Measurements from ENCODE around the gene KAT8.

KAT8 gene

DNA sequence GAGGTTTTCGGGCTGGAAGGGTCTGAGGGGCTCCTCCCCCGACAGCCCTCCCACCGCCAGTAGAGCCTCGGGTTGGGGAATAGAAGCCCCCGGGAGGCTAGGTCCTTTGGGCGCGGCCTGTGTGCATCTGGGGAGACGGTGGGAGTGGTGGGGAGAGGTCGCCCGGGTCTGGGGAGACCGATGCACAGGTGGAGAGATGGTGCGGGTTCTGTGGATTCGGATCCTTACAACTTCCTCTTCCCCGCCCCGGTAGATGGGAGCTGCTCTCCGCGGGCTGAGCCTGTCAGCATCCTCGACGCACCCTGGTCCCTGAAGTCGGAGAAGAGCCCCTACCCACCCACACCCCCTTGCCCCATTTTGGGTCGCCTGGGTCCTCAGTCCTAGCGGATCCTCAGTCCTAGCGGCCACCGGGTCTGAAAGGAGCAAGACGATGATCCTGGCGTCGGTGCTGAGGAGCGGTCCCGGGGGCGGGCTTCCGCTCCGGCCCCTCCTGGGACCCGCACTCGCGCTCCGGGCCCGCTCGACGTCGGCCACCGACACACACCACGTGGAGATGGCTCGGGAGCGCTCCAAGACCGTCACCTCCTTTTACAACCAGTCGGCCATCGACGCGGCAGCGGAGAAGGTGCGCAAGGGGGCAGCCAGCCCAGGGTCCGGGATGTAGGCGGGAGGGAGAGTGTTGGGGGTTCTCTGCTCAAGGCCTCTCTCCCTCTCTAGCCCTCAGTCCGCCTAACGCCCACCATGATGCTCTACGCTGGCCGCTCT, 8.5 kb upstream of the KAT8 start:
- DNase-seq = no peak

DNA sequence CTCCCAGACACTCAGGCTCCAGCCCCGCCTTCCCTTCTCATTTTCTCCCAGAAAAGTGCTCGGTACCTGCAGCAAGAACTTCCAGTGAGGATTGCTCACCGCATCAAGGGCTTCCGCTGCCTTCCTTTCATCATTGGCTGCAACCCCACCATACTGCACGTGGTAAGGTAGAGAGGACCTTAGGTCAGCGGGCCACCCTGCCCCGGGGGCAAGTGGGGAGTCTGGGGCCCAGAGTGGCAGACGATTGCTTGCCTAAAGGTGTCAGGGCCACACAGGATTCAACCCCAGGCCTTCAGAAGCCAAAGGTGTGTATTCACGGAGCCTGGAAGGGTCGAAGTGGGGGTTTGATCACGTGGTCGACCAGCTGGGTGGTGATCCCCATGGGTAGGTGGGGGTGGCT, 7.8 kb upstream of the KAT8 start:
- no peak for DNase-seq

DNA sequence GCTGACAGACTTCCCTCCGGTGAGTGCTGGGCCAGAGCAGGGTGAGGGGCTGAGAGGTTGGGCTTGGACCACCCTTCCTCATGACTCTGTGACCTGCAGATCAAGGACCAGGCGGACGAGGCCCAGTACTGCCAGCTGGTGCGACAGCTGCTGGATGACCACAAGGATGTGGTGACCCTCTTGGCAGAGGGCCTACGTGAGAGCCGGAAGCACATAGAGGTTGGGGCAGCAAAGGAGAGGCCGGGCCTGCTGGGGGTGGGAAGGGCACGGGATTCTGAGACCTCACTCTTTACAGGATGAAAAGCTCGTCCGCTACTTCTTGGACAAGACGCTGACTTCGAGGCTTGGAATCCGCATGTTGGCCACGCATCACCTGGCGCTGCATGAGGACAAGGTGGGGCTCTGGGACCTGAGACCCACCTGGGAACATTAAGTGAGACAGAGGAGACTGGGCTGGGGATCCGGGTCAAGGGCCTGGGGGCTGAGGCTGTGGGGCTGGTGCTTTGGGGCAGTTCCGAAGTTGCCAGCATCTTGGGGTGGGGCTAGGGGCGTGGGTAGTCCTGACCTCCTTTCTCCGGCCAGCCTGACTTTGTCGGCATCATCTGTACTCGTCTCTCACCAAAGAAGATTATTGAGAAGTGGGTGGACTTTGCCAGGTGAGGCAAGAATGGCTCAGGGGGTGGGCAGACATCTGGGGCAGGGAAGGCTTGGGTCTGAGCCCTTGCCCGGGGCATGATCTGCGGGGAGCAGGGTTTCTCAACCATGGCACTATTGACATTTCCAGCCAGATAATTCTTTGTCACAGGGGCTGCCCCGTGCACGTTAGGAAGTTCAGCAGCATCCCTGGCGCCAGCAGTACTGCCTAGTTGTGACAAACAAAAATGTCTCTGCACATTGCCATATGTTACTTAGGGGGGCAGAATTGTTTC, 7.1 kb upstream of the KAT8 start:
- no peak for DNase-seq

DNA sequence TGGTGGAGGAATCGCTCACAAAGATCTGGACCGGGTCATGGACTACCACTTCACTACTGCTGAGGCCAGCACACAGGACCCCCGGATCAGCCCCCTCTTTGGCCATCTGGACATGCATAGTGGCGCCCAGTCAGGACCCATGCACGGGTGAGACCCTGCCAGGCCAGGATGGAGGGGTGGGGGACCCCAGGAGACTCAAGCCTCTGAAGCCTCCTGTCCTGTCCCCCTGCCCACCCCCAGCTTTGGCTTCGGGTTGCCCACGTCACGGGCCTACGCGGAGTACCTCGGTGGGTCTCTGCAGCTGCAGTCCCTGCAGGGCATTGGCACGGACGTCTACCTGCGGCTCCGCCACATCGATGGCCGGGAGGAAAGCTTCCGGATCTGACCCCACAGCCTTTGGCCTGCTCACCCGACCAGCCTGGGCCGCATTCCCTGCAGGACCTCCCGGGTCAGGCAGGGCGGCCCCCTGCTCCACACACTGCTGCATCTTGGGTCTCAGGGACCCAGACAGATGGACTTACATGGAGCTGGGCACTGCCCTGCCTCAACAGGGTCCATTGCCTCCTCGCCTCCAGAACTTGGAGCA, 5.5 kb upstream of the KAT8 start:
- no peak for DNase-seq

DNA sequence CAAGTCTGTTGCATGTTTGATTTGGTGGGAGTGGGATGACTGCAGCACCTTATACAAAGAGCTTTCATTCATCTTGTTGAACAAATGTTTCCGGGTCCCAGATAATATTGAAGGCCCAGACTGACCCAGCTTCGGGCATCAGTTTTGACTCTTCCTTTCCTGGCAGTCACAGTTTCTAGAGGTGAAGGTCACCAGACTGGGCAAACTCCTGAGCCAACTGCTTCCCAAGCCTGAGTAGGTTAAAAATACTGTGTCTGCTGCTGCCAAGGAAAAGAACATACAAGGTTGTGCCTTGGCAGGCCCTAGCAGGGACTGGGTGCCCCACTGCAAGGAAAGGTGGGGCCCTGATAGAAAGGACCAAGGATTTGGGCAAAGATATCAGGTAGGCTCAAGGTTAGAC, 4.8 kb upstream of the KAT8 start:
- no peak for DNase-seq

DNA sequence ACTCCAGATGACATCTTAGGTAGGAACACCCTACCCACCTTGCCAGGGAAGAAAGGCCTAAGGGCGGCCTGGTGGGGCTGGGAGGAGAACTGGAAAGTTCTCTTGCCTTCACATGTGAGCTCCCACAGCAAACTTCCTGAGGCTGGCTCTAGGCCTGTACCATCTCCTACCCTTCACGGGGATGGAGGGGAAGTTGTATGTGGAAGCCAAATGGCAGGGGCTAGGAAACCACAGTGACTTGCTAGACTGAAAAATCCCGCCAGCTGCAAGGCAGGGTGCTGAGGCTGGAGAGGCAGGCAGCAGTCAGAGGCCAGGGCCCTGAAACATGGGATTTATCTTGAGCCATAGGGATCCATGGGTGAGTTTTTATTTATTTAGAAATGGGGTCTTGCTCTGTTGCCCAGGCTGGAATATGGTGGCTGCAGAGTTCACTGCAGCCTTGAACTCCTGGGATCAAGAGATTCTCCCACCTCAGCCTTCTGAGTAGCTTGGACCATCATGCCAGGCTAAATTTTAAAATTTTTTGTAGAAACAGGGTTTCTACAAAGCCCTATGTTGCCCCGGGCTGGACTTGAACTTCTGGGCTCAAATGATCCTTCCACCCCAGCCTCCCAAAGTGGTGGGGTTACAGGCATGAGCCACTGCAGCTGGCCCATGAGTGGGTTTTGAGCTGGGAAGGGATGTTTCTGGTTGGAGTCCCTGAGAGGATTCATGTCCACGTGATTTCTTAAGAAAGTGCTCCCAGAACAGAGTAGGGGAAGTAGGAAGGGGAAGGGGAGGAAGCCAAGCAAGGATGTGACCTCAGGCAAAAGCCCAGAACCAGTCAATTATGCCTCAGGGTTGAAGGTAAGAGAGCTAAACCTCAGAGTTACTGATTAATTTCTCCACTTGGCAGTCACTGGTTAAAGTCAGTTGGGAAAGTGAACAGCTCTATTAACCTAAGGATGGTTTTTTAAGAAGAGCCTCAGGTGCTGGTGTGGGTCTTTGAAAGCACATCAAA, 4.0 kb upstream of the KAT8 start:
- peak; percentile 90 for DNase-seq

DNA sequence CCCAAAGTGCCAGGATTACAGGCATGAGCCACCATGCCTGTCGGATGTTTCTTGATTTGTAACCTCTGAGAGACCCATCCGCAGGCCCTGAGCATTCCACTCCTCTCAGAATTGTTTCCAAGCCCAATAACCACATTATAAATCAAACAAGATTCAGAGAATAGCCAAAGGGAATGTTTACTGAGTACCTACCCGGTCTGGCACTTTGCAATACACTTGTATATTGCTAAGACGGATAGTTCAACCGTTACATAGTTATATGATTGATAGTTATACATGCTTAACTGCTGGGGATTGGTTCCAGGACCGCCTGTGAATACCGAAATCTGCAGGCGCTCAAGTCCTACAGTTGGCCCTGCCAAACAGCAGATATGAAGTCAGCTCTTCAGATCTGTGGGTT, 3.0 kb upstream of the KAT8 start:
- DNase-seq = no peak

DNA sequence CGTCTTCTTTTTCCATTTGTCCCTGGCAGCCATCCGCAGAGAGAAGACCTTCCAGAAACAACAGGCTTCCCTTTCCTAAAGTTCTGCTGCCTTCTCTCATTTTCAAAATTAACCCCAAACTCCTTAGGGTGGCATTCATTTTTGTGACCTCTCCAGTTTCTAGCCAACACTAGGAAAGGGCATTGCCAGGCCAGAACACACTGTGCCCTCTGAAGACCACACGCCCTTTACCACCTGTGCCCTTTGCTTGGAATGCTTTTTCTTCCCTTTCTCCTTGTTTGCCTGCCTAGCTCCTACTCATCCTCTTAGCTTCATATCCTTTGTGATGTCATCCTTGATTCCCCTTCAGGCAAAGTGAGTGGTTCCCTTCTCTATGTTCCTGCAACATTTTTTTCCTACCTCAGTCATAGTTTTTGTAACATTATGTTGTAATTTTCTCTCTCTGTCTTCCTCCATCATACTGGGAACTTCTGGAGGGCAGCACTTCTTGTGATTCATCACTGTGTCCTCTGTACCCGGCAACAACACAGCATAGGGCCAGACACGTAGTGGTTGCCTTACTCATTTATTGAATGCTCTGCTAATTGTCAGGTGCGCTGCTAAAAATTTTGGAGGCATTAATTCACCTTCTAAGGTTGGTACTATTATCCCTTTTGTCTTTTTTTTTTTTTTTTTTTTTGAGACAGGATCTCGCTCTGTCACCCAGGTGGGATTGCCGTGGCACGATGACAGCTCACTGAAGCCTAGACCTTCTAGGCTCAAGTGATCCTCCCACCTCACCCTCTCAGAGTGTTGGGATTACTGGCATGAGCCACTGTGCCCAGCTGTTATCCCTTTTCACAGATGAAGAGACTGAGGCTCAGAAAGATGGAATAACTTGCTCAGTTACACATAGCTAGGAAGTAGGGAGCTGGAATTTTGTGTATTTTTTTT, 1.0 kb downstream of the KAT8 start:
- peak; percentile 91 for DNase-seq

DNA sequence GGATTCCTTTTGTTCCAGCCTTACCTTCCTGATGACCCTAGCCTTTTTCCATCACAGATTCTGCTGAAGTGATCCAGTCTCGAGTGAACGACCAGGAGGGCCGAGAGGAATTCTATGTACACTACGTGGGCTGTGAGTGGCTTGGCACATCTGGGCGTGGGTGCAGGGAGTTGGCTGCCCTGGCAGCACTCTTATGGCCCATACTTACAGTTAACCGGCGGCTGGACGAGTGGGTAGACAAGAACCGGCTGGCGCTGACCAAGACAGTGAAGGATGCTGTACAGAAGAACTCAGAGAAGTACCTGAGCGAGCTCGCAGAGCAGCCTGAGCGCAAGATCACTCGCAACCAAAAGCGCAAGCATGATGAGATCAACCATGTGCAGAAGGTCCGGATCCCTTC, 2.7 kb downstream of the KAT8 start:
- DNase-seq = no peak

DNA sequence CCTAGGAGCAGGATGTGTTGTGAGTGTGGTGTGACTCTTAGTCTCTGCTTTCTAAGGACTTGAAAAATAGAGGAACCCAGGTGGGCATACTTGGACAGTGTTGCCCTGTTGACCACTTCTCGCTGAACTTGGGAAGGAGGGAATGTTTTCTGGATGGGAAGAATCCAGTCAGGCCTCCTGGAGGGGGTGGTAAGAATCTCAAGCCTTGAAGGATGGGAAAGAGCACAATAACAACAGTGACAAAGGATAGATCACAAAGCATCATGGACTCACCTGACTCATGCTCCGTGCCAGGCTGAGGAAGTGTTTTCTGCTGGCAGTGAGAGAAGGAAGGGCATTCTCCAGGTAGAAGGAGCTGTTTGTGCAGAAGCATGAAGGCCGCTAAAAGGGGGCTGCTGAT, 8.4 kb downstream of the KAT8 start:
- no peak for DNase-seq

DNA sequence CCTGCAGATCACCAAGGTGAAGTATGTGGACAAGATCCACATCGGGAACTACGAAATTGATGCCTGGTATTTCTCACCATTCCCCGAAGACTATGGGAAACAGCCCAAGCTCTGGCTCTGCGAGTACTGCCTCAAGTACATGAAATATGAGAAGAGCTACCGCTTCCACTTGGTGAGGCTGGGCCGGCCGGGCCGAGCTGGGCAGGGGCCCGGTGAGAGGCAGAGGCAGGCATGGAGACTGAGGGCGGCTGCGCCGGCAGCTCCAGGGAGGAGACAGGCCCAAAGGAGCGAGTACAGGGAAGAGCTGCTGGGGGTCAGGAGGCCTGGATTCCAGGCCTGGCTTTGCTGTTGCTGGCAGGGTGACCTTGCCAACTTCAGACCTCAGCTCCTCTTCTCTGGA, 9.7 kb downstream of the KAT8 start:
- DNase-seq = no peak

DNA sequence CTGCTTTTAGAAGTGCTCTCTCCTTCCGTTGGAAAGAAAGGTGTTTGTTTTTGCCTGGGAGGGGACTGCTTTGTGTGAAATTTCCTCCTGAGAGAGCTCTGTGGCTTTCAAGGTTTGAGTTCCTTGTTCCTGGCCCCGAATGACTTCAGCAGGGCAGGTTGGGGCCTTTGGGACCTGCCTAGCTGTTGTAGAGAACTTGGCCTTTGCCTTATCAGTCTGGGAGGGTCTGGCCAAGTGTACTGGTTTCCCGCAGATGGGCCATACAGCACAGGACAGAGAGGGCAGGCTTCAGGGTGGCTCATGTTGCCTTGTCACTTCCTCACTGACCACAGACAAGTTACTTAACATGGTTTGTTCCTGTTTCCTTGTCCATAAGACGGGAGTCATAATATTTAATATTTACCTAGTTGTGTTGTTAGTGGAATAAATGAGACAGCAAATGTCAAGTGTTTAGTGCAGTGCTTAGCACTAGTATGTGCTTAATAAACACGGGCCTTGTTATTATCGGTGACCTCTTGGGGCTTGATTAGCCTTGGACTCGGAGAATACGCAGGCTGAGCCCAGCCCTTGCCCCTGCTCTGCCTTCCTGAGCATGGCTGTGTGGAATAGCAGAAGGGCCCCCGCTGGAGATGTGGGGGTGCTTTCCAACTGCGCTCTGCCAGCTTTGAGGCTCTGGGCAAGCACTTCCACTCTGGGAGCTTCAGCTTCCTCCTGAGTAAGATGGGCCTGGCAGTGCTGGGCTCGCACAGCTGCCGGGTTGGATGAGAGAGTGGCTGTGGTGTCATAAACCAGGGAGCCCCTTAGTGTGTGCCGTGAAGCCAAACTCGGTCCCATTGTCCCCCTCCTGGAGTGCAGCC, 11.5 kb downstream of the KAT8 start:
- peak; percentile 88 for DNase-seq

DNA sequence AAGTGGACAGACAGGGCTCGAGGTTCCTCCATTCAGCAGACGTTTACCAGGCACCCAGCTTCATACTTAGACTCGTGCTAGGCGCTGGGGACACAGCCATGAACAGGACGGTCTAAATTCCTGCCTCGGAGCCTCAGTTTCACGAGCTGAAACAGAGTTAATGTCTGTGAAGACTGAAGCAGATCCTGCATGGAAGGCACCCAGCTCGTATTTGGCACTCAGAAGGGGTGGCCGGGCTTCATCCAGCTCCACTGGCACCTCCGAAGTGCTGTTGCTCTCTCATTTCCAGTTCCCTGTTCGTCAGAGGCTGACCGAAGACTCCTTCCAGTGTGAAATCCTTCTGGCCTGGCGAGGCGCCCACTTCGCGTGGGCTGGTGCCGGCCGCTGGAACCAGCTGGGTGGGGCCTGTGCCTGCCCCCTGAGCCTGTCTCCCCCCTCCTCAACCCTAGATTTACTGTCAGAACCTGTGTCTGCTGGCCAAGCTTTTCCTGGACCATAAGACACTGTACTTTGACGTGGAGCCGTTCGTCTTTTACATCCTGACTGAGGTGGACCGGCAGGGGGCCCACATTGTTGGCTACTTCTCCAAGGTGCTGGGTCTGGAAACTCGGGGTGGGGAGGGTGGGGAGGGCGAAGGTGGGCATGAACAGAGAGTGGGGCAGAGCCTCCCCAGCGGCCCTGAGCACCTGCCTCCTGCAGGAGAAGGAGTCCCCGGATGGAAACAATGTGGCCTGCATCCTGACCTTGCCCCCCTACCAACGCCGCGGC, 12.3 kb downstream of the KAT8 start:
- DNase-seq = peak; percentile 84

DNA sequence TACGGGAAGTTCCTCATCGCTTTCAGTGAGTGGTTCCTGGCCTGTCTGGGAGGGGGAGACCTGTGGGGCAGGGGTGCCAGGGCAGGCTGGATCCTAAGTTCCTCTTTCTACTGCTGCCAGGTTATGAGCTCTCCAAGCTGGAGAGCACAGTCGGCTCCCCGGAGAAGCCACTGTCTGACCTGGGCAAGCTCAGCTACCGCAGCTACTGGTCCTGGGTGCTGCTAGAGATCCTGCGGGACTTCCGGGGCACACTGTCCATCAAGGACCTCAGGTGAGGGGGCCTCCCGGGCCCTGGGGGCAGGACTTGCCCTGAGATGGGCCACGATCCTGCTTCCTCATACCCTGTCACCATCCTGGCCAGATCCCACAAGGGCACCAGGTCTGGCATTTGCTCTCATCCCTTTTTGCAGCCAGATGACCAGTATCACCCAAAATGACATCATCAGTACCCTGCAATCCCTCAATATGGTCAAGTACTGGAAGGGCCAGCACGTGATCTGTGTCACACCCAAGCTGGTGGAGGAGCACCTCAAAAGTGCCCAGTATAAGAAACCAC, 12.9 kb downstream of the KAT8 start:
- peak; percentile 73 for DNase-seq

DNA sequence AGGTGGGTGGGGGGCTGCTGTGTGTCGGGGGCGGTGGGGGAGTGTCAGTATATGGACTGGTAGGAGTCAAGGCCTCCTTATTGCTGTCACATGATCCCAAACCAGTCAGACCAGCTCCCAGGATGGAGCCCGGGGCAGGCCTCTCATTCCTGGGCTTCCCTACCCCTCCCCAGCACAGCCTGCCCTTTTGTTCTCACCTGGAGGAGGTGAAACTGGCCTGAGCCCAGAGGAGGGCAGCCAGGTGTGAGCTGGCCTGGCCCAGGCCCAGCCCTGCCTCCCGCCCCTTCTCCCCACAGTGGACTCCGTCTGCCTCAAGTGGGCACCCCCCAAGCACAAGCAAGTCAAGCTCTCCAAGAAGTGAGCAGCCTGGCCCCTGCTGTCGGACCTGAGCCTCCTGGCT, 13.4 kb downstream of the KAT8 start:
- DNase-seq = no peak

DNA sequence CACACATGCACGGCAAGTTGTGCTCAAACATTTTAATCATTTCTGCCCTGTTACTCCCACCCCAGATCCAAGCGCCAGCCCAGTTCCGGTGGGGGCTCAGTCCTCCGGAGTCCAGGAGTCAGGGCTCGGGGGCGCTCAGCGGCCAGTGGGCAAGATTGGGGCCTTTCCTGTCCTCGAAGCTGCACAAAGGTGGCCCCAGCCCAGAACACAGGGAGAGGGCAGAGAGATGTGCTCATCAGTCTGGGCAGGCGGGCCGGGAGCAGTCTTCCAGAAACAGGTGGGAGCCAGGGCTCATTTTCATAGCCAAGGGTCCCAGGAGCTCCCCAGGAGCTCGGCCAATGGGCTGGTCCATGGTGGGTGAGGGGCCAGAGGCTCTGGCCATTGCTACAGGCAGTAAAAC, 14.0 kb downstream of the KAT8 start:
- DNase-seq = no peak

DNA sequence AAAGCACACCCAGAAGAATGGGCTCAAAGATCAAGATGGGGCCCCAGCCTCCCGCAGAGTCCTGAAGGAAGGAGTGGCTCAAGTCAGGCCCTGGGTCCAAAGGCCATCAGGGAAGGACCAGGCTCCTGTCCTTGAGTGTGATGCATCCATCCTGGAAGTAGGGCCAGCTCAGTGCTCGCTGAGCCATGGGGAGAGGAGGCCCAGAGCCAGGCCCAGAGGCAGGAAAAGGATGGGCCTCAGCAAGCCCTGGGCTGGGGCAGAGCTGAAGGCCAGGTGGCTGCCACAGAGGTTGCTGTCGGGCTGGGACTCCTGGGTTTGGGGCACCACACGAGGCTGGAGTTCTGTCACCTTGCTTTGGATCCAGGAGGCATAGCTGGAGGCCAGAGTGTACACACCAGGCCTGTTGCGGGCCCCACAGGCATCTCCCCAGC, 14.4 kb downstream of the KAT8 start:
- no peak for DNase-seq

DNA sequence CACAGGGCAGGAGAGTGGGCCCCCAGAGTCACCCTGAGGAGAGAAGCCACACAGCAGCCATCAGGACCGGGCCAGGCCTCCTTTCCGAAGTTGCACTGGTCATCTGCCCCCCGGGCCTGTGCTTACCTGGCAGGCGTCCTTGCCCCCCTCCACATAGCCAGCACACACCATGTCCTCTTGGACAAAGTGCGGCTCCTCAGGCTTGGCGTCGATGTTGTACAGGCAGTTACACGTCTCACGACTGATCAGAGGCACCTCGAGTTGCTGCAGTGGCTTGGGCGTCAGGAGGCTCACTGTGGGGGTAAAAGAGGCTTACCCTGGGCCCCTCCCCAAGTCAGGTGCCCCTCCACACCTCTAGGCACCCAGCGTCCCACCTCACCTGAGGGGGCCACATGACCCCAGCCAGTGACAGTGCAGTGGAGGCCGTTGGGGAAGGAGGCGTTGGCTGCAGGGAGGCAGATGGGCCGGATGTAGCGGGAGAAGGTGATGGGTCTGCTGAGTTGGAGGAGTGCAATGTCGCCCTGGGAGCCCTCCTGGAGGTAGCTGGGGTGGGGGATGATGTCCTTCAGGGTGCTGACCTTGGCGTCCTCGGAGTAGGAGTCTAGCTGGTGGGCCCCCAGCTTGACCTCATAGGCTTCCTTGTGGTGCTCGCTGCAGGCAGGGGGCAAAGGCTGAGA, 15.0 kb downstream of the KAT8 start:
- no peak for DNase-seq

DNA sequence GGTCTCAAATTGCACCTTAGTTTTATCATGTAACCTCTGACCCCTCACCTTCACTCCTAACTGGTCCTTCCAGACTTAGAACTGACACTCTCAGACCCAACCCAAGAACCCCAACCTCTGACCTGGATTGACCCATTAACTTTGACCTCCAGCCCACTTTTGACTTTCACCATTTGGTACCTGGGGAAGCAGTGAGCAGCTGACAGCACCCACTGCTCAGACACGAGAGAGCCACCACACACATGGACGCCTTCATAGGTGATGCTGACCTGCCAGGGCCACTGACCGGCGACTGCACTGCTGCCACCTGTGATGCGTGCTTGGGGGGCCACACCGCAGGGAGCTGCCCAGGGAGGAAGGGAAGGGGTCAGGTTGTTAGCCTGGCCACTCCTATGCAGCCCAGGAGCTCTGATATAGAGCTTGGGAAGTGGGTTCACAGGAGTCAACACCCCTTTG, 15.6 kb downstream of the KAT8 start:
- DNase-seq = no peak

All from suppressor macrophage treated with lipopolysaccharide for 4 hours (primary cell).